HG03565 (cell line): ENCODE data around the gene GLS.

ENCODE experiments used
- ATAC-seq: cut with Tn5 transposase; IDR thresholded peaks from one replicate; pipeline ENCODE4 v1.9.1; 2021; ENCODE audit warnings: mild to moderate bottlenecking, moderate library complexity; ENCODE audit not compliant: unreplicated experiment

Gene GLS

DNA sequence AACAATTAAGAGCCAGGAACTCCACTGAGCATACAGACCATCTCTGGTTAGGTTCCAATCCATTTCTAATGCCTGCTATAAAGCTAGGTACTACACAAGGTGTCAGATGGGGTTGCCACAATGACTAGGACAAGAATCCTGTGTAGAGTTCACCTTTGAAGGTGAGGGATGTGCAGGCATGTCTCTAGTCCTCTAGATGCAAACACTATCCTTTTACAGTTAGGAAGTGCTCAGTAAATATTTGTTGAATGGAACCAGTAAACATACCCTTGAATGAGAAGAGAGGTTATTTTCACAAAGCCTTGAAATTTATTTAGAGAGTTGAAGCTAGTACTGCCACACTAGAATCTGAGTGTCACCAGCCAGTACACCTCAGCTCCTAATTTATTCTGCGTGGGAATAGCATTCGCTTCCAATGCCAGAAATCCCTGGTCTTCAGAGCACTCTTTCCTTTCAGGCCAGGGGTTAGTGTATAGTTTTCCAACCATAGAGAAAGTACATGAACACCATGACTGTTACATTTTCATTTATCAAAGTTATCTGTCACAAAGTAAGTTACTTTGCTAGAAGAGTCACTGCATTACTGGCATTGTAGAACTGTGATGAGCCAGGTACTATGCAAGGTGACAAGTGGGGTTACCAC lies 85.1 kb downstream of the GLS start:
- ATAC-seq, result no peak

DNA sequence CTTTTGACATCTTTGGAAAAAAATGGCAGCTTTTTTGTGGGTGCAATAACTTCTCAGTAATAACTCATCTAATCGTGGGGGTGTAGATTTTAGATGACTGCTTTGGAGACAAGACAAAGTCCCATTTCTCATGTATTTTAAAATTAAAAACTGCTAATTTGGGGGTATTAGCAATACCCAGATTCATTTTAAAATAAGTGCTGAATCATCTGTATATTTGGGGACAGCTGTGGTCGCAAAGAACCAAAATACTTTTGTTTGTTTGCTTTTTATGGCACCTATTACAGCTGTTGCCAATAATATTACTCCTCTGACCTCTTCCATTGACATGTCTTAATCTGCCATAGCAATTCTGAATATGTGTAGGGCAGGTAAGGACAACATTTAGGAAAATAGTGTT lies 87.9 kb downstream of the GLS start:
- no peak for ATAC-seq

DNA sequence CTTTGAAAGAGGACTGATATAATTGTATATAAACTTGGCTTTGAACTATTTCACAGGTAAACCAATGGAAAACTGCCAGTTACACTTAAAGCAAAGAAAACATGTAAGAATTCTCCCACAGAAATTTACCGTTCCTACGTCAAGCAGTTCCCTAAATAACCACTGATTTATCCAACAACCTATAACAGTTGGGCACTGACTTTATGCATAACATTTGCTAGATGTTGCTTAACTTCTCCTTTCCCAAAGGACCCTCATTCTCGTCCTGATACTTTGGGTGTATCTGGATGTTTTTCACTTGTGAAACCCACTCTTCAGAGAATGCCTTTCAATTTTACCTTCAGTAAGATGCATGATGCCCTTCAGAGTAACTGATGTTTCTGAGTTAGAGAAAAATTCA lies 89.5 kb downstream of the GLS start:
- no peak for ATAC-seq

DNA sequence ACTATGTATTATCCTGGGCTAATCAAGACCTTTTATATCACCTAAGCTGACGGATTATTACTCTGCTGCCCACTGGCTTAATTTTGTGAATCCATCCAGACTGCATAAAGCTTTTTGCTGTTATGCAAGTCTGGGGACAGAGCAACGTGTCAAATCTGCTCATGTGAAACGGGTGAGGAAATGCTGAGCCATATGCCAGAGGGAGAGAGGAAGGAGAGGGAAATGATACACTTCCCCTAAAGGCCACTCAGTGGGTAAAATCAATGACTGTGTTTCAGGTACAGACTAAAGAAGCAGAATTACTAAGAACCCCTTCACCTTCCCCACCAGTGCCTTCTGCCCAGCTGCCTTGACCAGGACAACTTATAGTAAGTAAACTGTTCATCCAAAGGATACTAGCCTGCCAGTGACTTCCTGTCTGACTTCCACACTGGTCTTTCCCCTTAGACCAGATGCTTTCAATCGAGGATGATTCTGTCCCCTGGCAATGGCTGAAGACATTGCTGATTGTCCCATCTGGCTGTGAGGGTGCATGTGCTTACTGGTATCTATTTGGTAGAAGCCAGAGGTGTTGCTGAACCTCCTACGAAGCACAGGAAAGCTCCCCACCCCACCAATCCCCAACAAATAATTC lies 90.4 kb downstream of the GLS start:
- no peak for ATAC-seq

DNA sequence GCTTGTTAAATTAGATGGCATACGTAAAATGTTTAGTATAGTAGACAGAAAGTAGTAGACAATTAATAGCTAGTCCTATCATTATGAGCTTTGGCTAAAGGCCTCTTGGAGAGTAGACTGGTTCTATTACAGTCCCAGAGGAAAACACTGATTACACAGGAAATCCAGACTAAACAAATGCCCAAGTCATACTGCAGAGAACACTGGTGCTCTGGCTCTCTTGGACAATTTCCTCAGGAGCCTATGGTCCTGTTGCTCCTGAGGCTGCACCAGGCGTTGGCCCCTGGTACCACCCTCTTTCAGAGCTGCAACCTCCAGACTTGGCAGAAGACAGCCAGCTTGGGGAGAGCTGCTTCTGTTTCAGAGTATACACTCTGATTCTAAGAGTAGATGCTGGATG lies 91.6 kb downstream of the GLS start:
- ATAC-seq, result no peak

DNA sequence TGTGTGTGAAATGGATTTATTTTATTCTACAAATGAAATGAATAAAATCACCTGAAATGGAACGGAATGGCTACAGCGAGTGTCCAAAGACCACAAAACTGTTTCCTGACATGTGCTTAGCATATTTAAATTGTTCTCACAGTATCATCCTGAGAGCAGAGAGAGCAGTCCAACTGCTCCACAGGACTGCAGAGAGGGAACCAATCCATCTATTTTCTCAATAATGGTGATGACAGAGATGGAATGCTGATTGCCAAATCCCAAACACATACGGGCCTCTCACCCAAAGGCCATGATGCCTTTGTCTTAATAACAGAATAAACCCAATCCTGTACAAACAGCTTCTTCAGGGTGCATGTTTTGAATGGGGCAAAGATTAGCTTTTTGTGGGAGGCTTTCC lies 92.2 kb downstream of the GLS start:
- ATAC-seq, result no peak

DNA sequence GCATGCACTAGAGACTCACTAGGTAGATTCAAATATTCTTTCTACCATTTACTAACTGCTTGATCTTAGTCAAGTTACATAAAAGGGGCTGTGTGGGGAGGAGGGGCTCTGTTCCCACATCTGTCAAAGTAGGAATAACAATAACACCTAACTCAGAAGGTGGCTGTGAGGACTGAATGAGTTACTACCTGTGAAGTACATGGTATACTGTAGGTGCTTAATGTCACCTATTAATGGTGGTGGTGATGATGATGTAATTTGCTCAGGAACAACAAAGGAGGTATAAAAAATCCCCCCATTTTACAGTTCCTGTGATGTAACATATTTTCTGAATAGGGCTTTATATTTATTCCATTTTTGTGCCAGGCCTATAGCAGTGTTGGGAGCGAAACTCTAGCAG lies 92.6 kb downstream of the GLS start:
- ATAC-seq, result no peak

DNA sequence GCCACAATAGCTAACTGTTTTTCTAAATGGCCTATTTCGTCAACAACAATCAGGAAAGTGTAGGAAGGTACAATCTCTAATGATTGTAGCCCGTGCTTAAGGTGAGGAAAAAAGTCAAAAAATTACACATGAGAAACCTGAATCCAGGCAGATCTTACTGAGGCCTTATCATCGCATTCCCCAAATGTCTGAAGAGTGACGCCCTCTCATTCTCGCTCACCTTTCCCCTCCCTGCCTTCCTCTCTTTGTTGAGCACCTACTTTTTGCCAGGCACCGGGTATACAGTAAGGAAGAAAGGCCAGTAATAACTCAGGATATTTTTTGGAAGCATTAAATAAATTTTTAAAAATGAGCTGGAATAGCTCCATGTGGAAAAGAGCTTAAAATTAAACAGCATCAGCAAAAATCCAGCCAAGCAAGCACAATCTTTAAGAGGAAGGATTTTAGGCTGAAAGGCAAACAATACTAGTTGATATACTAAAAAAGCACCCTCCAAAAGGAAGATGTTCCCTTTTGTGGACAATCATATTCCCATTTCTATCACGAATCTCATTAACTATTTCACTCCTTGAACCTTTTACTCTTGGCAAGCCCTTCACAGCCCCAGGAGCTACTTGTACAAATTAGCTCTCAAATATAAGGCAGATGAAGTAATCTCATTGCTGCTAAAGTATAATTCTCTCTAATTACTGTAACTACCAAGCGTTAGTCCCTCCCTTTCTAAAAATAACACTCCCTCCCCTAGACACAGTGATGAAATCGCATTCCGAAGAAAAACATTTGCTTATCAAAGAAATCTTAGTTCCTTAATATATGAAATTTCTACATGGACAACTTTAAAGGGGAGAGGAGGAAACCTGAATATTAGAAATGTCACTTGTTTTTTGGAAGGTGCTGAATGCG lies 93.4 kb downstream of the GLS start:
- no peak for ATAC-seq

DNA sequence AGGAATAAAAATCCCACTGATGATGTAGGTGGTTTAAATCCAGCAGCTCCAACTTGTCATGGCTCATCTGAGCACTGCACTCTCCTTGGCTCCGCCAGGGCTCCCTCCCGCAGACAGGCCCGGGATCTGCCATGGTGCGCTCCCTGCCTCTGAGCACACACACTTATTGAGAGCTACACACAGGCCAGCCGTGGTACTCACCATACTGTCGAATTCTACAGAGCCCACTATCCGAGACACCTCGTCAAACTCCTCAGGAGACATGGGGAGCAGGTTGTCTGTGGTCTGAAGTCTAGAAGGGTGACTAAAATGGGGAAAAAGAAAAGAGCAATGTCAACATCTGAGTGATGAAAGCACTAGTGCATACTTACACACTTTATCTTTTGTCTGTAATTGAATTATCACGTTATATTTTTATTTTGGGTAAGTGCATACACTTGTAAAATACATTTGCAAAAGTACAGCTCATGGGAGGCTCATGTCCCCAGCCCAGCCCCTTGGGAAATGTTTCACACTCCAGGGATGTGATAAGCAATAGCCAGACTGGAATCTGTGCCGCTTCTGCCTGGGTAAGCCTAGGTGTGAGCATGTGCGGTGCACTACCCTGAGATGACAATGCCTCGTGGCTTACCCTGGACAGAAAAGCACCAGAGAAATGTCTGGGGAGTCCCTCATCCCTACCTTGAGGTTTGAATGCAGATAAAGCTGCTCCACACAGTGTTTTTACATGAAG lies 94.2 kb downstream of the GLS start:
- no peak for ATAC-seq

DNA sequence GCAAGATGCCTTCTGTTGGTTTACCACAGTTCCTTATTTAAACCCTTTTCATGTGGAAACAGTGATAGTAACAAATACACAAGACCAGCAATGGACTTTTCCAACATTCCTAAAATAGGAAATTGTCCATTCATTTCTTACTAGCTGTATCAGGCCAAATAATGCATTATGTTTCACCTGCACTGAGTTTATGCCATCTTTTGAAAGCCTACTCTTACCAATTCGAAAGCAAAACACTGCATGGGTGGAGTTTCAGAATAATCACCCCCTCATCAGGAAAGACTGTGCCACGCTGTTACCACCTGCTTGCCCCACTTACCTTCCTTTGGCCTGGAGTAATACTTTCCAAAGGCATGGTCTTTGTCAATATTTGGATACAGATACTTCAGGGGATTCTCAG lies 95.9 kb downstream of the GLS start:
- no peak for ATAC-seq

DNA sequence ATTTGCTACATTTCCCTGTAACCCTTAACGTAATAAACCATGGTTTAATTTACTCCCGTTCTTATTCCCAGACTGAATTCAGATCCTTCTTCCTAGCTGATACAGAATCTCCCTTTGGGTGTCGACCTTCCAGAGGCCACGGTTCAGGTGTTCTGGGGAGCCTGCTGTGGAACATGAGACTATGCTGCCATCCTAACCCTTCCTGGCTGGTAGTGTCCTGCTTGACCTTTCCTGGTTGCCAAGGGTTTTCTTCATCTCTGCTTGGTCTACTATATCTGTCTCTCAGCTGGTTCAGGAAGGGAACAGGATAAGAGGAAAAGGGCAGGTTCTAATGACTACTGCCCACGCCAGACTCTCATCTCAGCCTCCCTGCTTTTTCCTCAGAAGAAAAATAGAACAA lies 96.9 kb downstream of the GLS start:
- no peak for ATAC-seq

DNA sequence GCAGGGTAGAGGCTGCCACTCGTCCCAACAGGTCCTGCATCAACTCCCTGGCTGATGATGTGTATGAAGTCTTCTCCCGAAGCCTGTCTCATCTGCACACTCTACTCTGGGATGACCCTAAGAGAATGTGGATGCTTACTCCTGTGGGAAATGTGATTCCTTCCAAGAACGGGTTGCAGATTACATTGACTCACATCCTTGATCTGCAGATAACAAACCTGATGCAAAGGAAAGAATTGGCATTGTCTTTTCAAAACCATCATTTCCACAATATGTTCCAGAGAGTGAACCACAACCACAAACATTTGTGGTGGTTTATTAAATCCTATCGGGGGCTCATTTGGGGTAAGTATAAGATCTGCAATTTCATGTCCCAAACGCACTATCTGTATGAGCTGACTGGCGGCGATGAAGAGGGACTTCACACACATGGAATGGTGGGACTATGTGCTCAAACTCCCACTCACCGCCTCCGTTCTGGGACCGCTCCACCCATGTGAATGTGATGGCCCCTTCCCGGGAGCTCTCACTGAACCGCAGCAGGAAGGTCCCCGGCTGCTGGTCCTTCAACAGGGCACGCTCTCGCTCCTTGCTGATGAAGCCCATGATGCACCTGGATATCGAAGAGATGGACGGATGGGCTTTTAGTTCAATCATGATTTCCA lies 97.9 kb downstream of the GLS start:
- ATAC-seq, result no peak

DNA sequence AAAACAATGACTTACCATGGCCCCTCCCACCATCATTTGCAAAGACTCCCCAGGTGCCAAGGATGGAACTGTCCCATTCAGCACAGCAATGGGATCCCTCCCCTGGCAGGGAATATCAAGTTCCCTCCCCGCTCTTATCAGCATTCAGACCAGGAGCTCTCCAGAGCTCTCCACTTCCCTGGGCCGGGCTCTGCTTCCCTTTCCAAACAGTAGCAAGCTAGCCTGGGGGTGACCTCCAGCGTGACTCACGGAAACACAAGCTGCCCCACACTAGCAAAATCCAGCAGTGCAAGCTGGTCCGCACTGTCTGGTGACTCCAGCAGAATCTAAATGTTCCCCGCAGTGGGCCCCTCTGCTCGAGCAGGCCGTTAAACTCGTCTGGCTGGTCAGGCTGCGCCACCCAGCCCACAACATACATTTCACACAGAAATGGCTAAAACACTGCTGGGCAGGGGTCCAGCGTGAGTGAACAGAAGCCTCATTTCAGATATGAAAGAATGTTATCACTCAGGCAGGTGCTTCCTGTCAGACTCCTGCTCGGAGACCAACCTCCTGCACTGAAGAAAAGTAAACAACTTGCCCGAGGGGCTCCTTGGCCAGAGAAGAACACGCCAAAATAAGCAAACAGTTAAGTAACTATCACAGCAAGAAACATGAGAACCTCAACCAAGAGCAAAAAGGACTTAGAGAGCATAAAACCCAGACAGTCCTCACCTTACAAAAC lies 99.4 kb downstream of the GLS start:
- ATAC-seq, result no peak

DNA sequence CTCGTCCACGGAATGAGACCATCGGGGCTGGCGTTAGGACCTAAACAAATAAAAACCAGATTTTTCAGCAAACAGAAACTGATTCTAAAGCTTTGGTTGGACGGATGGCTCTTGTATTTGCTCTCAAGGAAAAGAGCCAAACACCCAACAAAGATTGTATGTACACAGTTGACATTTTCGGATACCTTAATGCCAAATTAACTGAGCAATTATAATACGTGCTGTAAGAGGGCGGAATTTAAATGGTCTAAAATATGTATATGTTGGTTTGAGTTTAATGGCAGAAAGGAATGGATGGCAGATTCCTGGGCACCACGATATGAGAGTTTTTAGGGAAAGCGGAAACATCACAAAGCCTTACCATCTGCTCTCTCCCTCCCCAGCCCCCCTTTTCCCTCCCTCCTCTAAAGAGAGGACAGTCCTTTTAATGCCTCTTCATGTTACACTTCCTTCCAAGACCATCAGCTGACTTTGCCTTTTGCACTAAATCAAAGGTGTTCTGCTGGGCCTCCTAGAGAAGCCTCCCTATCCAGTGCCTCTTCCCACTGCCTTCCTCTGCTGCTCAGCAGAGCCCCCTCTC lies 100.1 kb downstream of the GLS start:
- ATAC-seq, result no peak

DNA sequence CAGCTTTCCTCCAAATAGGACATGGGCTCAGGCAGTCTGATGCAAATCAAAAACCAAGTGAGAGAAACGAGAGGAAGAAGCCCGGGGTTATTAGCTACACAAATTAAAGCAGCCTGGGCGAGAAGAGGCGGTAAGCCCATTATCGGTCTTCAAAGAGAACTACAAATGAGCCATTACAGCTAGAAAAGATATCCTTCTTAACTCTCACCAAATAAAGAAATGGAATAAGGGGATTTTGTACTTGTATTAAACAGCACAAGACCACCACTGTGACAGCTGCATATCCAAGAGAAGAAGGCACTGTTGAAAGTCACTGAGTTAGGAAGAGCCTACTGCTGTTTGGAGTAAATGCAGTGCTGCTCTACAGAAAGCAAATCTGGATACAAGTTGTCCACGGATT lies 100.7 kb downstream of the GLS start:
- no peak for ATAC-seq

DNA sequence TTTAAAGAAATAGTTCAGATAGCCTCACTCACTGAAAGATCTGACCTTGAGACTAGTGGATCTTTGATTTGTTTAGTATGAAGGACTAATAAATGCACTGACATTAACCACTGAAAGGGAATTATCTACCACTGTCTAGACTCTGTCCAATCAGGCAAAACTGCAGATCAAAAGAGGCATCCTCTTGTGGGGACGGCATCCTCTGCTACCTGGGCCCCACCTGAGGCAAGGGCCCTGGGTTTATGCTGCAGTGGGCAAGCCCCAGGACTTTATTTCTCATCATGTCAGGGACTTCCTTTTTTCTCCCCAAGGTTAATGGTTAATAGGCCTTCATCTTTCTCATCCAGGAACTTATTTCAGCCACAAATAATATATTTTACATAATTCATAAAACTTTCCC lies 101.1 kb downstream of the GLS start:
- ATAC-seq, result no peak

DNA sequence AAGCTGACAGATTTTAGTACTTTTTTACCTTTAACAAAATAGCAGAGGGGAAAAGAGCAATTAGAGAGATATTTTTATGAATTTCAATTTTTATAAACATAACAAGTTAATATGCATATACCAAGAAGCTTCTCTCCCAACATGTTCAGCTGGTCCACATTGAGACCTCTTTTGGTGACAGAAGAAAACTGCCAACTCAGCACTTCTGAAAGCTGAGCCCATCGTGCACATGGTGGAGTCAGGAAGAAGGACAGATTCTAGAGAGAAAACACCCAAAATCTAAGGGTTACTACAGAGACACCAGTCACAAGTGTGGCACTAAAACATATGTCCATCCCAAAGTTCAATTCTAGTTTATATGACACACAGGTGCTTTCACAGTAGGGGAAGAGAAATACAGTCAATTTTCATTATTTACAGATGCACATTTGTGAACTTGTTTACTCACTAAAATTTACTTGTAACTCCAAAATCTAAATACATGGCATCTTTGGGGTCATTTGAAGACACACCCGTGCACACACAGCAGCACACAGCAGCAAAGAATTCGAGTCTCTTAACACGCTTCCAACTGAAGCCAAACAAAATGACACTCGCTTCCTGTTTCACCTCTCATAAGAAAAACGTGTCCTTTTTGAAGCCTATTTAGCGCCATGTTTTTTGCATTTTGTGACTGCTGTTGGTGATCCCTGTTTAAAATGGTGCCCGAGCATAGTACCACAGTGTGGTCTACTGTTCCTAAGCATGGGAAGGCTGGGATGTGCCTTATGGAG lies 101.8 kb downstream of the GLS start:
- no peak for ATAC-seq

DNA sequence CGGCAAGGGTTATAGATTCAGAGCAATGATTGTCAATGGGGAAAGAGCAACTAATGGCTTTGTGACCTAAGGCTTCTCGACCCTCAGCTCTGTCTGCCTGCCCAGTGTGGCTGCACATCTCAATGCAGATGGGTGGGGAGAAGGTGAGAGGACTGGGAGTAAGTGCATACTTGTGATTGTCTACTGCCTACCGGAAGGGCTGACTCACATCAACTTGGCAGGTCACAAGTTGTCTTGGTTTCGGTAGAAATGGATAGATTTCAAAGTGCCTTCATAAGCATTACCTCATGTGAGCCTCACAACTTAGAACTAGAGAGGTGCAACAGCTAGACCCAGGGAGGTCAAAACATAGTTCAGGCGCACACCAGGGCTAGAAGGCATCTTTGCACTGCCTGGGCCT lies 104.0 kb downstream of the GLS start:
- no peak for ATAC-seq
